PFSK-1 (cell line): ENCODE data around the gene SSU72.

ENCODE experiments used
- FOXP2 ChIP-seq: optimal IDR thresholded peaks from 2 replicates; pipeline ENCODE3; 2011; ENCODE audit warnings: borderline replicate concordance, control low read depth, inconsistent platforms; ENCODE audit not compliant: insufficient read depth; ENCODE audit errors: extremely low read length, extremely low read depth
- POLR2AphosphoS5 ChIP-seq: IDR thresholded peaks from 2 replicates; pipeline ENCODE4 v1.6.1; 2012; ENCODE audit warnings: low read depth, mild to moderate bottlenecking, control low read depth, low read length, moderate library complexity
- REST ChIP-seq, 2 experiments: IDR thresholded peaks; 2 replicates each; pipeline versions ENCODE4 v1.6.1 to v1.8.0; 2011 to 2012; ENCODE audit warnings: low read depth in 2 of 2, low read length in 2 of 2, control low read depth in 1 of 2, inconsistent platforms in 1 of 2, mild to moderate bottlenecking in 1 of 2, moderate library complexity in 1 of 2; ENCODE audit not compliant: insufficient read depth in 1 of 2
- SIN3A ChIP-seq: IDR thresholded peaks from 2 replicates; pipeline ENCODE4 v1.6.1; 2012; ENCODE audit warnings: mild to moderate bottlenecking, low read length, moderate library complexity, borderline replicate concordance; ENCODE audit not compliant: insufficient read depth
- TAF1 ChIP-seq: IDR thresholded peaks from 2 replicates; pipeline ENCODE4 v1.6.1; 2012; ENCODE audit warnings: low read length, control low read depth, borderline replicate concordance; ENCODE audit not compliant: insufficient read depth

Gene SSU72

GRCh38 chr1:1564268-1564667 lies 10.4 kb downstream of the SSU72 start:
- no peak for TF ChIP-seq REST (IDR thresholded peaks at IDR 0.05; ENCODE audit: insufficient read depth in 1 of 2, low read depth in 2 of 2, low read length in 2 of 2)
- TF ChIP-seq POLR2AphosphoS5, result no peak
- TF ChIP-seq TAF1, result no peak
- TF ChIP-seq FOXP2, result no peak
- TF ChIP-seq SIN3A, result no peak

GRCh38 chr1:1563688-1564087 lies 11.0 kb downstream of the SSU72 start:
- no peak for TF ChIP-seq REST (IDR thresholded peaks at IDR 0.05; ENCODE audit: insufficient read depth in 1 of 2, low read depth in 2 of 2, low read length in 2 of 2)
- no peak for TF ChIP-seq FOXP2
- no peak for TF ChIP-seq SIN3A
- TF ChIP-seq POLR2AphosphoS5, result no peak
- no peak for TF ChIP-seq TAF1

- TF ChIP-seq POLR2AphosphoS5 (no peak), TAF1 (no peak), FOXP2 (no peak), SIN3A (no peak), REST (IDR thresholded peaks at IDR 0.05; ENCODE audit: insufficient read depth in 1 of 2, low read depth in 2 of 2, low read length in 2 of 2) (no peak)
These were observed 12.0 kb downstream of the SSU72 start for GRCh38 chr1:1562556-1563195.

- TF ChIP-seq REST (IDR thresholded peaks at IDR 0.05; ENCODE audit: insufficient read depth in 1 of 2, low read depth in 2 of 2, low read length in 2 of 2) (no peak), TAF1 (no peak), FOXP2 (no peak), POLR2AphosphoS5 (no peak), SIN3A (no peak)
These were observed 12.7 kb downstream of the SSU72 start for GRCh38 chr1:1561801-1562470.

- no peak for TF ChIP-seq REST (IDR thresholded peaks at IDR 0.05; ENCODE audit: insufficient read depth in 1 of 2, low read depth in 2 of 2, low read length in 2 of 2)
- TF ChIP-seq SIN3A, result no peak
- TF ChIP-seq POLR2AphosphoS5, result no peak
- TF ChIP-seq TAF1, result no peak
- TF ChIP-seq FOXP2, result no peak
These were observed 14.5 kb downstream of the SSU72 start for GRCh38 chr1:1560178-1560577.
